NCI-H2107 treated with DMSO at 0.1 percent for 48 hours (cell line): ENCODE data around the gene CLEC19A.

Experiments used
- DNase-seq: peaks from one replicate; lab custom pipeline; 2025; ENCODE audit not compliant: unreplicated experiment; lab: John Stamatoyannopoulos, UW

The CLEC19A gene

DNA sequence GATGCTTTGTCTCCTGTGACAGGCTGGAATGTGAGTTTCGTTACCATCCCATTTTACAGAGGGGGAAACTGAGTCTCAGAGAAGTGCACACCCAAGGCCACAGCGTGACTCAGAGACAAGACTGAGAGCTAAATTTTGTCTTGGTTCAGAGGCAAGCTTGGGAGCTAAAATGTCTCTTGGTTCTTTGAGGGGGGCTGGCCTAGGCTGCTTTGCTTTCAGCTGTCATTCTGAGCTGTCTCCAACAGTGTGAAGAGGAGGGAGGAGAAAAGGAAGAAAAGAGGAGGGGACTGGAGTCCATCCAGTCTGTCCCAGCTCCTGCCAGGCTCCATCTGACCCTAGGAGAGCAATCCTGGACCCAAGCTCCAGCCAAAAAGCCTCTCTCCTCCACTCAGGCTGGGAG lies at the start of gene CLEC19A:
CLEC19A (plus strand) TSS at position 301 of the 400 bp plus-strand sequence. CDS start 121 bp downstream, outside the sequence.
- DNase-seq, result no peak

DNA sequence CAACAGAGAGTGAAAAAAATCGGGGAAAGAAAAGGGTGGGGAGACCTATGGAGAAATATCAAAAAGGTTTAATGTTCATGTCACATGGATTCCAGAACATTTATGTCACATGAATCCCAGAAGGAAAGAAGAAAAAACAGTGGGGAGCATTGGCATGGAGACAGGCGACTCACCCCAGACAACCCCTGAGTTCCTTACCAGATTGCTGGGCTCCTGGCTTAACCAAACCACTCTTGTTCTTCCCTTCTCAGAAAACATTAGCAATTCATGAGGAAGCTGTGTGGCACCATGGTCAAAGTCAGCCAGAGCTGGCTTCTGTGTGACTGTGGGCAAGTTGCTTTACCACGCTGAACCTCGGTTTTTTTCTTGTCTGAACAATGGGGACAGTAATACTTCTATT lies 49.6 kb upstream of the CLEC19A start:
- DNase-seq, result no peak

DNA sequence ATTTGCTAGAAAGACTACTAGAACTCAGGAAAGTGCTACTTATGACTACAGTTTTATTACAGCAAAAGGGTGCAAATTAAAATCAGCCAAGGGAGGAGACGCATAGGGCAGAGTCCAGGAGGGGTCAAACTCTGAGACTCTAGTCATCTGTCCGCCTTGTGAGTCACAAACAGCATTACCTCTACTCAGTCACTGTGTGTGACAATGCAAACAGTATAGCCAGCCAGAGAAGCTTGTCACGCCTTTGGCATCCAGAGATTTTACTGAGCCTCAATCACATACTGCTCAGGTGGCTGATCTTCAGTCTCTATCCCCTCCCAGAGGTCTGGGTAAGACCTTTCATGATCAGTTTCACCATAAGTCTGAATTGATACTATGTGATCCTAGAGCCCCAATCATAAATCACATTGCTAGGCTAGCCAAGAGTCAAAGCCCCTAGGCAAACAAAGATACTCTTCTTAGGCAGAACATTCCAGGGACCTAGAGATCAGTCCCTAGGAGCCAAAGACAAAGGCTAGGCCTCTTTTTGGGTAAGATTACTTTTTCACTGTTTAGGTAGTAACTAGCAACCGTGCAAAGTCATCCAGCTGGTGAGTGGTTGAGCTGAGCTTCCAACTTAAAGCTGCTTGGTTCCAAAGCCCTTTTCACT lies 48.8 kb upstream of the CLEC19A start:
- DNase-seq, result no peak

DNA sequence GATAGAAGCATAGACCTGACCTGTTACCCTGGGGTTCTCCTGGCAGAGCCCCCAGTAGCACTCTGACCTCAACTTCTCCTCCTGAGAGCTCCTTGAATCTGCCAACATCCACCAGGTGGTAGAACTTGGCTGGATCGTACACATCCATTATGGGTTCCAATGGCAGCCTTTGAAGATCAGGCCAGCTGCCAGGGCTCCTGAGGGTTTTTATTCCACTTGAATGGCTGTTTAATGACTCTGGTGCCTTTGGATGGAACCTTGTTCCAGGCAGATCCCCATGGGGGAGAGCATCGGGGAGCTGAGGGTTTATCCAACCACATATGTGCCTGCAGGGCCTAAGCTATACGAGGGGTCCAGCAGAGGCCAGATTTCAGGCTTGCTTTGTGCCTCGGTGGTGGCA lies 47.1 kb upstream of the CLEC19A start:
- peak; percentile 54 for DNase-seq

DNA sequence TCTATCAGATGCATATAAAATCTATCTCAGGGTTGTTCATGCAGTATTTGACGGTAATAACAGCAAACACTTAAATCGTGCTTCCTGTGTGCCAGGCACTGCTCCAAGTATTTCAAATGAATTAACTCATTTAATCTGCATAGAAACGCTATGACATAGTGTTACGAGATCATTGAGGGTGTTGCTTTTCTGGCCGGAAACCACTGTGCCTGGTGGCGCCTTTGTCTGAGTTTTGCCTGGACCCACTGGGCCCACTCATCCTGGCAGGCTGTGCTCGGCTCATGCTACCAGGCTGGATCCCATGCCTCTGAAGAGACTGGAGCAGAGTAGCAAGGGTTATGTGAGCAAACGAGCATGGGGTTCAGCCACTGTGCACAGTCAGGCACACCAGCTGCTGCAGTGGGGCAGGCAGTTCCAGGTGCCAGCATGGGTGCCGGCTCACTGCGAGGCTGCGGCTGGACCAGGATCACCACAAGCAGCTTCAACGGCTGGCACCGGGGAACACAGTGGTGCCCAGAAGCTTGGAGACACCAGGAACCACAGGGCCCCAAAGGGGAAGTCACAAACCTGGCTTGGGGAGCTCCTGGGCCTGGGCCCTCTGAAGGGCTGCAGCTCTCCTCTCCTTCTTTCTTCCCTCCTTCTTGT lies 45.9 kb upstream of the CLEC19A start:
- DNase-seq, result no peak

DNA sequence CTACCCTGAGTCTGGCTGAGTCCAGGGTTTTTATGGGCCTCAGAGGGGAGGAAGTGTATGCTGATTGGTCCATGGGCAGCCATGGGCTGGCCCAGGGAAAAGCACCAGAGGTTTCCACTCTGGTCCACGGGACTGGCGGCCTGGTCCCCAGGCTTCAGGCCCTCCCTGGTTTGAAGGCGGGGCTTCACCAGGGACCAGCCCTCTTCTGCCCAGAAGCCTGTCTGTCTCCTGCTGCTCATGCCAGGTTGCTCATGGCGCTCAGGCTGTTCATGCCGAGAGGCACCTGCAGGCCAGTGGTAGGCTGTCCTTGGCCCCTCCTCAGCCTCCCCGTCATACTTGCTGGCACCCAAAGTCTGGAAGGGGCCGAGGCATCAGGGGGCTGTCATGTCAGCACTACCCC lies 45.0 kb upstream of the CLEC19A start:
- DNase-seq, result no peak

DNA sequence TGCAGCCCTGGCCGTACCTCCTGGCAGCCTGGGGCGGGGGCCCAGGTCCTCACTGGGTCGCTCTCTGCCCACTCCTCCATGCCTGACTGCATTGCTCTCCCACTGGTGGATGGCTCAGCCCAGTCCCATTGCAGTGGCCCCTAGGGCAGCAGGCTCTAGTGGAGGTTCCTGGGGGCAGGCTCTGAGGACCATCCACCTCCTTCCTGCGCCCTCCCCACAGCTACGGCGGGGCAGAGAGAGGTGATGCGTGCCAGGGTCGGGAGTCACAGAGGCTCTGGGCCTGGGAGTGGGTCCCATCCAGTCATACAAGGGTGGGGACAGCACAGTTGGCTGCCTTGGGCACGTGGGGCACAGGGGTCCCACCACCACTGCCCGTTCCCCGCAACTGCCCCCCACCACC lies 44.0 kb upstream of the CLEC19A start:
- DNase-seq, result no peak

DNA sequence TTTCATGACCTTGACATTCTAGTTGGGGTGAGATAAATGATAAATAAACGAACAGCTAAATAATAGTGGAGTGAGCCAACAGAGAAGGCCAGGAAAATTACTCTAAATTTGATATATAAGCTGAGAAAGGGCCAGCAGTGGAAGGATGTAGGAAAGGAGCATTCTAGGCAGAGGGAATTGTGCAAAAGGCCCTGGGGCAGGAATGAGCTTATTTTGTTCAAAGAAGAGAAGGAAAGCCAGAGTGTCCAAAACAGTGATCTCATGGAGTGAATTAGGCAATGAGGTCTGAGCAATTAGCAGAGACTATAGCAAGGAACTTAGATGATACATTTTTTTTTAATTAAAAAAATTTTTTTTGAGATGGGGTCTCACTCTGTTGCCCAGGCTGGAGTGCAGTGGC lies 43.3 kb upstream of the CLEC19A start:
- no peak for DNase-seq

DNA sequence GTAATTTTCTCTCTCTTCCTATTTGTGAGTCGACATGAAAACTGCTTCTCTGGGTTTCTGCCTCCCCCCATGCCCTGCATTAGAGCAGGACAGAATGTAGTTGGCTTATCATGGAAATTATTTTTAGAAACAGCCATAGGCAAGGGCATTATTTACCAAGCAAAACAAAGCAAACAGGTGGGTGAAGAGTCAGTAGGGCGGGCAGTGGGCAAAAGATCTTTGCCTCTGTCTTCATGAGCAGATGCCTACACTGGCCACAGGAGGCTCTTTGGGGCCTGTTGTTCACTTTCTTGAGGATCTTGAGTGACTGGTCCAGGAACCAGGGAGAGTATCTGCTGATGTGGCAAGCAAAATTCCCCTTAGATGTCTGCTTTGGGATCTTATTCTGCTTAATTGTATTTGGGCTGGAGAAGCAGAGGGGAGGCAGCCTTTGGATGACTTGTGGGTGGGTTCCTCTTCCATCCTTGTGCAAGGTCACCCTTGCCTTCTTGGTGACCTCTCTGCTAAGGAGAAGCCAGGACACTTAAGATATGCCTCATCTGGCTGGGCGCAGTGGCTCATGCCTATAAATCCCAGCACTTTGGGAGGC lies 42.5 kb upstream of the CLEC19A start:
- DNase-seq, result no peak

DNA sequence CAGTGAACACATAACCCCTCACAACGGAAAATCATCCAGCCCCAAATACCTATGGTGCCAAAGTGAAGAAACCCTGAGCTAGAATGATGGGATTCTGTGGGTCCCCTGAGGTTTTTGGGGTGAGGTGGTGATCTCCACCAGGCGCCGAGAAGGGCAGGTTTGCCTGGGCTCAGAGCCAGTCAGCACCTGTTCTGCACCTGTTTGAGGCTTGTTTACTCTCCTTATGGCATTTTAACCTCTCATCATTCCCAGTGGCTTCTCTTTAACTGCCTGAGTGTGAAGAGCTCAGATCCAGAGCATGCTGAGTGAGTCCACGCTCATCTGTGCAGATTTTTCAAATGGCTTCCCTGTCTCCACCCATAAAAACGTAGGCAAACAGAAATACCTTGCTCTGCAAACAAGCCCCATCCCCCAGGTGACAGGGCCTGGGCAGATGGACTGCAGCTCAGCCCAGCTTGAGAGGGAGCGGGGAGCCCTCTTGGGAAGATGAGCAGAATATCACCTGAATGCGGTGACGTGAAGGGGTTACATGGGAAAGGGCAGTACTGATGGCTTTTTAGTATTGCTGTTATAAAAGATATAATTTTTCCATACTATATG lies 40.1 kb upstream of the CLEC19A start:
- DNase-seq, result peak; percentile 82

DNA sequence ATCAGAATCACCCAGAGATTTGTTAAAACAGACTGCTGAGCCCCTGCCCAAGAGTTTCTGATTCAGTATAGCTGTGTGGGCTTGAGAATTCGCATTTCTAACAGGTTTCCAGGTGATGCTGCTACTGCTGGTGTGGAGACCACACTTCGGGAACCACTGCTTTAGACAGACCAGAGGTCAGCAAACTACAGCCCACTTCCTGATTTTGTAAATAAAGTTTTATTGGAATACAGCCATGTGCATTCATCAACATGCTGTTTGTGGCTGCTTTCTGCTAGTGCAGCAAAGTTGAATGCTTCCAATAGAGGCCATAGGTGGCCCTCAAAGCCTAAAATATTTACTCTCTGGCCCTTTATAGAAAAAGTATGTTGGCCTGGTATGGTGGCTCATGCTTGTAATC lies 32.6 kb upstream of the CLEC19A start:
- no peak for DNase-seq

DNA sequence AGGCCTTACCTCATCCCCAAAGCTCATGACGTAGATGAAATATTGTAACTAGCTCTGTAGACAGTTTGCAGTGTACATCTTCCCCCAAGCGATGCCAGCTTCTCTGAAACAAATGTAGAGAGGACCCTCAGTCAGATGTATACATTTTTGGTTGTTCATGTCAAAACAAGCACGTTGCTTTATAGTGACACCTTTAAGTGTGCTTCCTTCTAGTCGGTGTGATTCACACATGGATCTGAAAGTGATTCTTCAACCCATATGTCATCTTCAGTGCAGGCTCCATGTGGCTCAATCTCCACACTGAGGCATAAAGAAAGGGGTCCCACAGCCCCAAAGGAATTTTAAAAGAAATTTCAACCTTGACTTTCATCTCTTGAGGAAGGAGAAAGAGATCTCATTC lies 30.9 kb upstream of the CLEC19A start:
- DNase-seq, result no peak

DNA sequence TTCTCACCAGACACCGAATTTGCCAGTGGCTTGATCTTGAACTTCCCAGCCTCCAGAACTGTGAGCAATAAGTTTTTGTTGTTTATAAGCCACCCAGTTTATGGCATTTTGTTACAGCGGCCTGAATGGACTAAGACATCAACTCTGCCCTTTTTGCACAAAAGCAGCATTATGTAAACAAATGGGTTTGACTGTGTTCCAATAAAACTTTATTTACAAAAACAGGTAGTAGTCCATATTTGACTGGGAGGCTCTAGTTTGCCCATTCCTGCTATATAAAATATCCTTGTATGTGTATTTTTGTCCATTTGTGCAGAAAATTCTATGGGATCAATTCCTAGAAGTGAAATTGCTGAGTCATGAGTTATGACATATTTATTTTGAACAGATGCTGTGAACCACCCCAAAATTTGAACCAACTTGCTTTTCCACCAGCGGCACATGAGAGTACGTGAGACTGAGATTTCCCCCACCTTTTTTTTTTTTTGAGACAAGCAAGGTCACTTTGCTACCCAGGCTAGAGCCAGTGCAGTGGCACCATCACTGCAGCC lies 21.3 kb upstream of the CLEC19A start:
- no peak for DNase-seq

DNA sequence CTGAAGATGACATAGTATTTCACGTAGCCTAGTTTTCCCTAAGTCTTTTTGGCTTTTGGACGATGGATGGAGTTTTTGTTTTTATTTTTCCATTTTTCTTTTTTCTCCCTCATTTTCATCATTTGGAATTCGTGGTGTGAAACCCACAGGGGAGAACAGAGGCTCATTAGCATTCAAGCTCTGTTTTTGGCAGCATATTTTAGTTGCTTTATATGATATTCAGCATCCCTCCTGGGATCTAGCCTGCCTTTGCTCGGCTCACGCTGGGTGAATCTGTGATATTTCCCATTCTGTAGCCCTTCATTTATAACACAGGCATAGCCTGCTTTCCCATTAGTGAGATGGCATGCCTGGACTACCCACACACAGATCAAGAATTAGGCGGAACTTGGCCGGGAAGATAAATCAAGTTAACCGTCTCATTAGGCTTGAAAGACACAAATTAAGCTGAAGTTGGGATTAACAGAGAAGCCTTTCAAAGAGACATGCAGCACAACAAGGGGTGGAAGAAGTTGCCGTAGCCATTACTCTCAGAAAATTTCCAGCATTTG lies 20.1 kb upstream of the CLEC19A start:
- DNase-seq, result no peak

DNA sequence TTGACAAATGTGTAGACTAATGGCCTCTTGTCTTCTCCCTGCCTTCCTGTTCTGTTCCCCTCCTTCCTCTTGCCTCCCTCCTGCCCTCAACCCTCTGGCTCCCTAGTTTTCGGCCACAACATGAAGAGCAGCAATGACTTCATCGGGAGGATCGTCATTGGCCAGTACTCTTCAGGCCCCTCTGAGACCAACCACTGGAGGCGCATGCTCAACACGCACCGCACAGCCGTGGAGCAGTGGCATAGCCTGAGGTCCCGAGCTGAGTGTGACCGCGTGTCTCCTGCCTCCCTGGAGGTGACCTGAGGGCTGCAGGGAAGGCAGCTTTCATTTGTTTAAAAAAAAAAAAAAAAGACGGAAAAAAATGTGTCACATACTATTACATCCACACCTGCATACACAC lies 18.8 kb upstream of the CLEC19A start:
- no peak for DNase-seq

DNA sequence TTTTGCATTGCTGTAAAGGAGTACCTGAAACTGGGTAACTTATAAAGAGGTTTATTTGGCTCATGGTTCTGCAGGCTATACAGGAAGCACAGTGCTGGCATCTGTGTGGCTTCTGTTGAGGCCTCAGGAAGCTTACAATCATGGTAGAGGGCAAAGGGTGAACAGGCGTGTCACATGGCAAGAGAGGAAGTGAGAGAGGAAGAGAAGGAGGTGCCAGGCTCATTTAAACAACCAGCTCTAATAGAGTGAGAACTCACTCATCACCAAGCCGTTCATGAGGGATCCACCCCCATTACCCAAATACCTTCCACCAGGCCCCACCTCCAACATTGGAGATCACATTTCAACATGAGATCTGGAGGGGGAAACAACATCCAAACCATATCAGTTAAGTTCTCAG lies 16.4 kb upstream of the CLEC19A start:
- no peak for DNase-seq

DNA sequence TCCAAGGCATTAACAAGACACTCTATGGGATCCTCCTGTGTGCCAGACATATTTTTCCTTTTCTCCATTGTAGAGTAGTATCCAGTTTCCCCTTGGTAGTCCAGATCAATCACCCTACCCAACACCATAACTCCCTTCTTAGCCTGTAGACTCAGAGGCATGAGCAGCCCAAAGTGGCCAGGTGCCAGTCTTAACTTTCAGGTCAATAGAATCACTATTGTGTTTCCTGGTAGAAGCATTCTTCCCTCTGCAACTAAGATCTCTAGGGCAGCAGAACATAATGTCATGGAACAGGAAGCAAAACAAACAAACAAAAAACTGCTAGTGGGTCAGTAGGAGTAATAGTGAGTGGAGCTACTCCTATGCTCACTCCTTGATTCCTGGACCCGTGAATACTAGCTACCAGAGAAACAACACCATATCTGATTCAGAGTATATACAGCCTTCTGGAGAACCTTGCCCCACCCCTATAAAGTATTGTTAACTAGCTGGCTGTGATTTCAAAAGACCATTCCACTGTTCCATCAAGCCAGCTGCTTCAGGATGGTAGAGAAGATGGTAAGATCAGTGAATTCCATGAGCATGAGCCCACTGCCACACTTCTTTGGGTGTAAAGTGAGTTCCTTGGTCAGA lies 11.2 kb upstream of the CLEC19A start:
- no peak for DNase-seq

DNA sequence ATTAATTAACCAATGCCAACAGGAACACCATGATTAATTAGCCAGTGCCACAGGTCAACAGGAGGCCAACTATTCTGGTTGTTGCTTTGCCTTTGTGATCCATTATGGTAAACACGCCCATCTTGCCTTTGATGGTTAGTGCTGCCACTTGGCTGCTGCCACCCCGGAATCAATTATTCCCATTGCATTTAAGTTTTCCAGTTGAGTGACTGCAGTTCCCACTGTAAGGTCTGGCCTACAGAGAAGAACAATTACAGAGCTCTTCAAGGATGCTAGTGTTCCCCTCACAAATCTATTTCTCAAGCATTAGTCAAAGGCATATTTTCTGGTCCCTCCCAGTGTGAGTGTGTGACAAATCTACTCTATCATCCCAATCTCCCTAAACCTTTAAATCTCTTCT lies 7.1 kb upstream of the CLEC19A start:
- no peak for DNase-seq

DNA sequence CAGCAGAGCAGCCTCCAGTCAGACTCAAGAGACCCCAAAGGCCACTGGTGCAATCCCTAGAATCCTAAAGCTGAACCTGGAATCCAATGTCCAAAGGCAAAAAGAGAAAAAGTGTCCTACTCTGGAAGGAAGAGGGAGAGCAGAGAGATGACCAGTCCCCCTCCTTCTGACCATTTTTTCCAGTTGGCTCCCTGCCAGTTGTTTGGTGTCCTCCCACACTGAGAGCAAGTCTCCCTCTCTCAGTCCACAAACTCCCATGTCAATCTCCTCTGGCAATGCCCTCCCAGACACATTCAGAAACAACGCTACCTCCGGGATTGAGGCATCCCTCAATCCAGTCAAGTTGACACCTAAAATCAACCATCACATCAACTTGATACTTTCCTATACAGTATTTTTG lies 4.3 kb upstream of the CLEC19A start:
- DNase-seq, result no peak

DNA sequence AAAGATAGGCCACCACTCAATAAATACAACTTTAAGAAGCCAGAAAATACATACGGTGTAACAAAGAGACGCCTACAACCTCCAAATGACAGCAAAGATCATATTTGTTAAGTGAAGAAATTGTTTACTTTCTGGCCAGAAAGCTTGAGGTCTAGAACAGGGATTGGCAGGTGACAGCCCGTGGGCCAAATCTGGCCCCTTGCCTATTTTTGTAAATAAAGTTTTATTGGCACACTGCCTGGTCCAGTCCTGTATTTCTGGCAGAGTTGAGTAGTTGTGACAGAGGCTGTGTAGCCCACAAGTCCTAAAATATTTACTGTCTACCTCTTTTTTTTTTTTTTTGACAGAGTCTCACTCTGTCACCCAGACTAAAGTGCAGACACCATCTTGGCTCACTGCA lies 3.4 kb upstream of the CLEC19A start:
- DNase-seq, result no peak

DNA sequence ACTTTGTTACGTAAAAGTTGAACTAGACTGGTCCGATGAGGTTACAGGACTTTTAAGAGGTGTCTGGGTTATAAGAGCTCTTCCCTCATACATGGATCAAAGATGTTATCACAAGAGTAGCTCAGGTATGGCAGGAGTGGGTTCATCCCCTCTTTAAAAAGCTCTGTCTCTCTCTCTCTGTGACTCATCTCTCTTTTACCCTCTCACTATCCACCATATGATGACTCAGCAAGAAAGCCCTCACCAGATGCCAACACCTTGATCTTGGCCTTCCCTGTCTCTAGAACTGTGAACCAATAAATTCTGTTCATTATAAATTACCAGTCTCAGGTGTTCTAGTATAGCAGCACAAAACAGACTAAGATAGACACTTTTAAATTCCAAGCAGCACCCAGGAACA lies 1.9 kb upstream of the CLEC19A start:
- no peak for DNase-seq
